NOMO-1 treated with DMSO at 0.1 percent for 48 hours (cell line): ENCODE data around the gene ACSS1.

Experiments
- DNase-seq: peaks from one replicate; lab custom pipeline; 2025; ENCODE audit not compliant: unreplicated experiment; lab: John Stamatoyannopoulos, UW

The ACSS1 gene

GRCh38 chr20:24980291-24981053 is 77.5 kb downstream of the ACSS1 start:
- DNase-seq, result no peak

- no peak for DNase-seq
These were observed 78.6 kb downstream of the ACSS1 start for GRCh38 chr20:24979036-24979960.

- no peak for DNase-seq
These were observed 79.4 kb downstream of the ACSS1 start for GRCh38 chr20:24978513-24978912.

GRCh38 chr20:24977797-24978196 is 80.1 kb downstream of the ACSS1 start:
- no peak for DNase-seq

GRCh38 chr20:24977336-24977735 is 80.6 kb downstream of the ACSS1 start:
- DNase-seq, result no peak

GRCh38 chr20:24972341-24972740 is 85.6 kb downstream of the ACSS1 start:
- DNase-seq, result no peak

GRCh38 chr20:24971376-24972101 is 86.4 kb downstream of the ACSS1 start:
- no peak for DNase-seq

- DNase-seq, result peak; percentile 36
These were observed 87.2 kb downstream of the ACSS1 start for GRCh38 chr20:24970754-24971153.

- DNase-seq, result peak; percentile 51
These were observed 87.8 kb downstream of the ACSS1 start for GRCh38 chr20:24970030-24970553.

- no peak for DNase-seq
These were observed 88.5 kb downstream of the ACSS1 start for GRCh38 chr20:24969186-24970029.

GRCh38 chr20:24968278-24968800 is 89.6 kb downstream of the ACSS1 start:
- no peak for DNase-seq

GRCh38 chr20:24966317-24967012 is 91.5 kb downstream of the ACSS1 start:
- no peak for DNase-seq

- no peak for DNase-seq
These were observed 92.6 kb downstream of the ACSS1 start for GRCh38 chr20:24965065-24965919.

- DNase-seq, result no peak
These were observed 93.5 kb downstream of the ACSS1 start for GRCh38 chr20:24964506-24964840.

- DNase-seq, result no peak
These were observed 94.0 kb downstream of the ACSS1 start for GRCh38 chr20:24963672-24964505.

GRCh38 chr20:24962510-24962909 is 95.4 kb downstream of the ACSS1 start:
- DNase-seq, result no peak

- DNase-seq, result no peak
These were observed 95.8 kb downstream of the ACSS1 start for GRCh38 chr20:24962182-24962492.
